ENCODE results near the gene MKLN1.

The MKLN1 gene

DNA sequence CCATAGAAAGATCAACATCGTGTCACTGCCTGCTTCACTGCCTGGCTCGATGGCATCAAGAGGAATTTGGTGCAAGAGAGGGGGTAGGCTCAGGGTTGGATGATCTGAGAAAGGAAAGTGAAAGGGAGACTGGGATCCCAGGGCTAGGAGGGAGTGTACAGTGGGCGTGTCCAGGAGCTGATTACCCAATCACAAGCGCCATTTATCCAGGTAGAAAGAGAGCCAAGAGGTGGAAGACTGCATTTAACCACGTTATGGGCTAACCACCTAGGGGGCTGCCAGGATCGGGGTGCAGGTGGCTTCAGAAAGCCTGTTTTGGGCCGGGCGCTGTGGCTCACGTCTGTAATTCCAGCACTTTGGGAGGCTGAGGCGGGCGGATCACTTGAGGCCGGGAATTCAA, 218.4 kb downstream of the MKLN1 start:
- TF ChIP-seq, protein P1, sequence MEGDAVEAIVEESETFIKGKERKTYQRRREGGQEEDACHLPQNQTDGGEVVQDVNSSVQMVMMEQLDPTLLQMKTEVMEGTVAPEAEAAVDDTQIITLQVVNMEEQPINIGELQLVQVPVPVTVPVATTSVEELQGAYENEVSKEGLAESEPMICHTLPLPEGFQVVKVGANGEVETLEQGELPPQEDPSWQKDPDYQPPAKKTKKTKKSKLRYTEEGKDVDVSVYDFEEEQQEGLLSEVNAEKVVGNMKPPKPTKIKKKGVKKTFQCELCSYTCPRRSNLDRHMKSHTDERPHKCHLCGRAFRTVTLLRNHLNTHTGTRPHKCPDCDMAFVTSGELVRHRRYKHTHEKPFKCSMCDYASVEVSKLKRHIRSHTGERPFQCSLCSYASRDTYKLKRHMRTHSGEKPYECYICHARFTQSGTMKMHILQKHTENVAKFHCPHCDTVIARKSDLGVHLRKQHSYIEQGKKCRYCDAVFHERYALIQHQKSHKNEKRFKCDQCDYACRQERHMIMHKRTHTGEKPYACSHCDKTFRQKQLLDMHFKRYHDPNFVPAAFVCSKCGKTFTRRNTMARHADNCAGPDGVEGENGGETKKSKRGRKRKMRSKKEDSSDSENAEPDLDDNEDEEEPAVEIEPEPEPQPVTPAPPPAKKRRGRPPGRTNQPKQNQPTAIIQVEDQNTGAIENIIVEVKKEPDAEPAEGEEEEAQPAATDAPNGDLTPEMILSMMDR (IDR thresholded peaks at IDR 0.05; ENCODE audit: low read depth, low read length, missing control alignments), result no peak
- DNase-seq (ENCODE audit: extremely low read depth, low read depth), result no peak
- no peak overlapping the region for H3K4me3 ChIP-seq (replicated peaks; ENCODE audit: low read depth, low read length)

Data from HFF-Myc (cell line).